ENCODE measurements around the gene RNU6-9.

GRCh38 chr19:912181-913079 lies 19.1 kb downstream of the RNU6-9 start:
- TF ChIP-seq ARNTL (CRISPR knock-in tag; IDR thresholded peaks at IDR 0.05; ENCODE audit: borderline replicate concordance, low read depth) (no peak), TOX (CRISPR knock-in tag; IDR thresholded peaks at IDR 0.05; ENCODE audit: borderline replicate concordance) (no peak), PPARA (CRISPR knock-in tag; IDR thresholded peaks at IDR 0.05; ENCODE audit: borderline replicate concordance) (no peak), CSRNP3 (CRISPR knock-in tag; IDR thresholded peaks at IDR 0.05) (no peak), ESRRG (CRISPR knock-in tag; IDR thresholded peaks at IDR 0.05) (no peak), ZC3H10 (CRISPR knock-in tag; IDR thresholded peaks at IDR 0.05) (no peak), OSR1 (CRISPR knock-in tag; IDR thresholded peaks at IDR 0.05) (no peak), ZNF8 (CRISPR knock-in tag; IDR thresholded peaks at IDR 0.05) (no peak), TCF4 (CRISPR knock-in tag; IDR thresholded peaks at IDR 0.05; ENCODE audit: borderline replicate concordance) (no peak)

All from SK-N-SH treated with all-trans-retinoic acid at 6 μM for 48 hours (cell line).